GM20000 (cell line): Measurements from ENCODE around the gene HLF.
A peak's percentile ranks its signal among the peaks of the same experiment; 100 is the strongest.

Experiments
- DNase-seq: peaks from one replicate; pipeline ENCODE4 v3.0.0; 2012; ENCODE audit warnings: low spot score
- CTCF ChIP-seq: IDR thresholded peaks from 2 replicates; pipeline ENCODE4 v1.5.1; 2012; ENCODE audit warnings: mild to moderate bottlenecking, control low read depth; ENCODE audit errors: extremely low read depth, missing control alignments

Gene HLF

GRCh38 chr17:55237841-55238178, 26.9 kb upstream of the HLF start:
- TF ChIP-seq CTCF, result no peak
- DNase-seq, result no peak

GRCh38 chr17:55238179-55238930, 26.4 kb upstream of the HLF start:
- peak; percentile 98 for DNase-seq
- no peak for TF ChIP-seq CTCF

- peak; percentile 29 for DNase-seq
- TF ChIP-seq CTCF, result no peak
Measured at GRCh38 chr17:55238931-55239297, 25.8 kb upstream of the HLF start.

GRCh38 chr17:55241097-55241496, 23.7 kb upstream of the HLF start:
- no peak for DNase-seq
- TF ChIP-seq CTCF, result no peak

GRCh38 chr17:55242476-55242875, 22.3 kb upstream of the HLF start:
- no peak for TF ChIP-seq CTCF
- no peak for DNase-seq

- no peak for DNase-seq
- no peak for TF ChIP-seq CTCF
Measured at GRCh38 chr17:55245986-55246385, 18.8 kb upstream of the HLF start.

- no peak for DNase-seq
- TF ChIP-seq CTCF, result no peak
Measured at GRCh38 chr17:55246583-55246982, 18.2 kb upstream of the HLF start.
